ENCODE measurements around the gene SEPTIN8. TPM values are rescaled to one million over a fixed set of nuclear protein-coding genes. Genes with fewer than 3 reads are reported as not detected.

The SEPTIN8 gene
- polyA plus RNA-seq, 1 donor (not counting 4 experiments of a cell fraction or from before 2014, with no cell fraction given) = 46.4 TPM

- TF ChIP-seq, protein P1, sequence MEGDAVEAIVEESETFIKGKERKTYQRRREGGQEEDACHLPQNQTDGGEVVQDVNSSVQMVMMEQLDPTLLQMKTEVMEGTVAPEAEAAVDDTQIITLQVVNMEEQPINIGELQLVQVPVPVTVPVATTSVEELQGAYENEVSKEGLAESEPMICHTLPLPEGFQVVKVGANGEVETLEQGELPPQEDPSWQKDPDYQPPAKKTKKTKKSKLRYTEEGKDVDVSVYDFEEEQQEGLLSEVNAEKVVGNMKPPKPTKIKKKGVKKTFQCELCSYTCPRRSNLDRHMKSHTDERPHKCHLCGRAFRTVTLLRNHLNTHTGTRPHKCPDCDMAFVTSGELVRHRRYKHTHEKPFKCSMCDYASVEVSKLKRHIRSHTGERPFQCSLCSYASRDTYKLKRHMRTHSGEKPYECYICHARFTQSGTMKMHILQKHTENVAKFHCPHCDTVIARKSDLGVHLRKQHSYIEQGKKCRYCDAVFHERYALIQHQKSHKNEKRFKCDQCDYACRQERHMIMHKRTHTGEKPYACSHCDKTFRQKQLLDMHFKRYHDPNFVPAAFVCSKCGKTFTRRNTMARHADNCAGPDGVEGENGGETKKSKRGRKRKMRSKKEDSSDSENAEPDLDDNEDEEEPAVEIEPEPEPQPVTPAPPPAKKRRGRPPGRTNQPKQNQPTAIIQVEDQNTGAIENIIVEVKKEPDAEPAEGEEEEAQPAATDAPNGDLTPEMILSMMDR (optimal IDR thresholded peaks at IDR 0.05 in 1 of 3, IDR thresholded peaks at IDR 0.05 in 1 of 3, conservative IDR thresholded peaks at IDR 0.05 in 1 of 3; ENCODE audit: extremely low read depth in 1 of 3, insufficient read depth in 2 of 3, low read length in 3 of 3) = no peak
- TF ChIP-seq EZH2 (IDR thresholded peaks at IDR 0.05; ENCODE audit: low read length) = no peak
- Histone ChIP-seq H3K9me1 (ENCODE audit: control insufficient read depth, extremely low read depth, insufficient read depth, low read length) (no peaks in the 10 kb centered on the region), H3K36me3 (ENCODE audit: control insufficient read depth in 2 of 2, extremely low read depth in 1 of 2, insufficient read depth in 2 of 2, low read length in 2 of 2) (peaks cover 19 to 20% of the 10 kb centered on the region in 2 experiments), H3K4me2 (ENCODE audit: control insufficient read depth, extremely low read depth, insufficient read depth, low read depth, low read length) (no peak overlapping the region), H3K4me3 (ENCODE audit: control insufficient read depth in 2 of 3, extremely low read depth in 1 of 3, insufficient read depth in 2 of 3, low read depth in 1 of 3, low read length in 3 of 3) (no peak overlapping the region), H4K20me1 (ENCODE audit: control insufficient read depth, extremely low read depth, insufficient read depth, low read length) (no peaks in the 10 kb centered on the region), H3K9ac (ENCODE audit: control insufficient read depth, extremely low read depth, insufficient read depth, low read length) (no peak overlapping the region), H3K9me3 (ENCODE audit: control insufficient read depth, low read depth, low read length) (no peaks in the 10 kb centered on the region), H2AFZ (ENCODE audit: control insufficient read depth, low read length) (no peak overlapping the region), H3K79me2 (ENCODE audit: control insufficient read depth, insufficient read depth, low read length) (peaks cover 24% of the 10 kb centered on the region), H3K27me3 (ENCODE audit: control insufficient read depth, extremely low read depth, insufficient read depth, low read length) (no peaks in the 10 kb centered on the region), H3K4me1 (ENCODE audit: control insufficient read depth, extremely low read depth, insufficient read depth, low read length) (no peaks in the 10 kb centered on the region), H3K27ac (ENCODE audit: control insufficient read depth, insufficient read depth, low read length) (no peak overlapping the region)
- no peak for FAIRE-seq
- DNase-seq (ENCODE audit: low read depth, low spot score) = no peak
- dilution Hi-C loops (cut with MboI; ENCODE audit: extremely low pct_ligation_motif_present, low sequenced_read_pairs) = no loop called here
Measured at GRCh38 chr5:132766020-132766805, 10.8 kb downstream of the SEPTIN8 start.

GRCh38 chr5:132765311-132766019, 11.6 kb downstream of the SEPTIN8 start:
- FAIRE-seq (no peak), DNase-seq (ENCODE audit: low read depth, low spot score) (no peak)
- Histone ChIP-seq H3K4me3 (ENCODE audit: control insufficient read depth in 2 of 3, extremely low read depth in 1 of 3, insufficient read depth in 2 of 3, low read depth in 1 of 3, low read length in 3 of 3) (no peak overlapping the region), H4K20me1 (ENCODE audit: control insufficient read depth, extremely low read depth, insufficient read depth, low read length) (no peaks in the 10 kb centered on the region), H3K4me2 (ENCODE audit: control insufficient read depth, extremely low read depth, insufficient read depth, low read depth, low read length) (no peak overlapping the region), H3K27me3 (ENCODE audit: control insufficient read depth, extremely low read depth, insufficient read depth, low read length) (no peaks in the 10 kb centered on the region), H3K9ac (ENCODE audit: control insufficient read depth, extremely low read depth, insufficient read depth, low read length) (no peak overlapping the region), H3K79me2 (ENCODE audit: control insufficient read depth, insufficient read depth, low read length) (peaks cover 22% of the 10 kb centered on the region), H3K9me1 (ENCODE audit: control insufficient read depth, extremely low read depth, insufficient read depth, low read length) (no peaks in the 10 kb centered on the region), H3K36me3 (ENCODE audit: control insufficient read depth in 2 of 2, extremely low read depth in 1 of 2, insufficient read depth in 2 of 2, low read length in 2 of 2) (peaks cover 23 to 24% of the 10 kb centered on the region in 2 experiments), H2AFZ (ENCODE audit: control insufficient read depth, low read length) (no peak overlapping the region), H3K9me3 (ENCODE audit: control insufficient read depth, low read depth, low read length) (no peaks in the 10 kb centered on the region), H3K4me1 (ENCODE audit: control insufficient read depth, extremely low read depth, insufficient read depth, low read length) (no peaks in the 10 kb centered on the region), H3K27ac (ENCODE audit: control insufficient read depth, insufficient read depth, low read length) (no peak overlapping the region)
- dilution Hi-C loops (cut with MboI; ENCODE audit: extremely low pct_ligation_motif_present, low sequenced_read_pairs) = no loop called here
- TF ChIP-seq, protein P1 (optimal IDR thresholded peaks at IDR 0.05 in 1 of 3, IDR thresholded peaks at IDR 0.05 in 1 of 3, conservative IDR thresholded peaks at IDR 0.05 in 1 of 3; ENCODE audit: extremely low read depth in 1 of 3, insufficient read depth in 2 of 3, low read length in 3 of 3) = no peak
- TF ChIP-seq EZH2 (IDR thresholded peaks at IDR 0.05; ENCODE audit: low read length) = no peak
